HG03442 (cell line): Measurements from ENCODE around the gene NOXA1.

Experiments
- ATAC-seq: cut with Tn5 transposase; IDR thresholded peaks from one replicate; pipeline ENCODE4 v1.9.1; 2021; ENCODE audit warnings: mild to moderate bottlenecking, moderate library complexity; ENCODE audit not compliant: unreplicated experiment

NOXA1 gene

DNA sequence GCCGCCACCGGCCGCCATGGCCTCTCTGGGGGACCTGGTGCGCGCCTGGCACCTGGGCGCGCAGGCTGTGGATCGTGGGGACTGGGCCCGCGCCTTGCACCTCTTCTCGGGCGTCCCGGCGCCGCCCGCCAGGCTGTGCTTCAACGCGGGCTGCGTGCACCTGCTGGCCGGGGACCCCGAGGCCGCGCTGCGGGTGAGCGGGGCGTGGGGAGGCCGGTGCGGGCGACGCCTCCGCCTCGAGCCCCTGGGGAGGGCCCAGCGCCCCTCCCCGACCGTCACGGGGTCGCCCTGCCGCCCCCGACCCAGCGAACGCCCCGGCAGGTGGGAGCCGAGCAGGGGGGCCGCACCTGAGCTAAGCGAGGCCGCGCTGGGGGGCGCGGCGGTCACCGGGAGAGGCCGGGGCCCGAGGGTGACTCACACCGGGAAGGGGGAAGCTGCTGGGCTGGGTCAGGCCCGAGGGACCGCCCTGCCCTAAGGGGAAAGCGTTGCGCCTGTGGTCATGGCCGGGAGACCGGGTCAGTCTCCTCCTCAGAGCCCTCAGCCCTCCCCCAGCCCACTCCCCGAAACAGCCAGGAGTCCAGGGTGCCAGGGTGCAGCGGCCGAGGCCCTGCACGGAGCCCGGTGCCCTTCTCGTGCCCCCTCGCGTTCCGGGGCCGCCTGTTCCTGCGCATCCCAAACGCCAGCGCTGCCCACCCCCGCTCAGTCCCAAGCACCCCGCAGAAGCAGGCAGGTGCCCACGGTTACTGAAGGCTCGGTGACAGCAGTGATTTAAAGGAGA, 510 bp downstream of the NOXA1 start:
- peak; percentile 22 for ATAC-seq

DNA sequence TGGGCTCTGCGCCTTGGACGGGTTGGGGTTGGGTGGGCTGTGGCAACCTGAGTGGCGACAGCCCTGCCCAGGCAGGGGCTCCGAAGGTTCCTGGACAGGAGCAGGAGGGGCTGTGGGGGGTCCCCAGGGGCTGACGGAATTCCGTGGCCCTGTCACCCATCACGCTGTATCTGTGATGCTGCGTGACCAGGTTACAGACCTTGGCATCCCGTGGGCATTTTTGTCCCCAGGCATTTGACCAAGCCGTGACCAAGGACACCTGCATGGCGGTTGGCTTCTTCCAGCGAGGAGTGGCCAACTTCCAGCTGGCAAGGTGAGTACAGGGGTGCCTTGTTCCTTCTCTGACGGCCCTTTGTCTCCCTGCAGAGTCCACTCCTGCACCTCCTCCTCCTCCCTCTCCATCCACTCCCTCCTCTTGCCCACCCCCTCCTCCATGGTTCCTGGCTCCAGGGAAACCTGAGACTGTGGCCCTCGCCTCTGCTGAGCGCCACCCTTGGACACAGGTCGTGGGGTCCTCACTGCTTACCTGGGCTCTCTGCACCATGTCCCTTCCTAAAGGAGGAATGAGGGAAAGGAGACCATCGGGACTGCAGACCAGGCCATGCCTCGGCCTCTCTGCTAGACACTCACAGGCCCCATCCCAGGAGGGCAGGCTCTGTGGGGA, 3.0 kb downstream of the NOXA1 start:
- no peak for ATAC-seq

DNA sequence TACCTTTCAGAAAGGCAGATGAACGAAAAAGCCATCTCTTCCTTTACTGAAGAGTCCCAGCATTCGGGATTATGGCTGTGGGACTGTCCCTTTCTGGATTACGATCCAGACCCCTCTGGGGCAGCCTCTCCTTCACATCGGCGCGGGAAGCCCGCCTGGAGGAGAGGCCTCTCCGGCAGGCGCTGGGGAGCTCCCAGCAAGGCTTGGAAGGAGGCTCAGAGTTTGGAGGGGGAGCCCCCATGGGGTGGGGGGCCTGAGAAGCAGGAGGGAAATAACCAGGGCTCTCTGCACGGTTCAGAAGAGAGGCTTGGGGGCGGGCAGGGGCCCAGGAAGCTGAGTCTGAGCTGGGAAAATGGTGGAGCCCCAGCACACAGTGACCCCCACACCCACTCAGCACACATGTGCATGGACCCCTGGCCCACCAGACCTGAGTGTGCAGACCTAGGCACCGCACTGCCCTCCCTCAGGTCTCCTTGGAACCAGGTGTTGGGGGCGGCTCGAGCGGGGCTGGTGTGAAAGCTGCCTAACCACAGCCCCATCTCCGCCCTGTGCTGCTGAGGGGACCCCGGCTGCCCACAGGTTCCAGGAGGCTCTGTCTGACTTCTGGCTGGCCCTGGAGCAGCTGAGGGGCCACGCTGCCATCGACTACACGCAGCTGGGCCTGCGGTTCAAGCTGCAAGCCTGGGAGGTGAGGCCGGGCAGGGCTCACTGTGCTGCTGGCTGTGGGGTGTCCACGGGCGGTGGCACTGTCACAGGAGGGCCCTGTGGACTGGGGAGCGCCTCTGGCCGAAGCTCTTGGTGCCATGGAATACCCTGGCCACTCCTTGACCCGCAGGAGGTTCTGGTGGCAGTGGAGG, 4.5 kb downstream of the NOXA1 start:
- ATAC-seq: no peak

DNA sequence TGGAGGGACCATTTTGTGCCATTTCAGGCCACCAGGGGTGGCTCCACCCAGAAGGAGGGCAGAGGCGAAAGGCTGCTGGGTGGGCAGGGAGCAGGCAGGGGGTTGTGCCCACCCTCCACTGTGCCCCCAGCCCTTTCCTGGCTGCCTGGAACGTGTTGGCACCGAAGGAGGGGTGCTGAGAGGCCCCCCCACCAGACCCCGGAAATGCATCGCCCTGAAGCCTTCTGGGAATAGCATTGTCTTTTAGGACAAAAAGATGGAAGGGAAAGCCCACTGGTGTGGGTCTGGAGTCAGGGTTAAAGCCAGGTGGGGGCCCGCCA, 5.1 kb downstream of the NOXA1 start:
- ATAC-seq: no peak

DNA sequence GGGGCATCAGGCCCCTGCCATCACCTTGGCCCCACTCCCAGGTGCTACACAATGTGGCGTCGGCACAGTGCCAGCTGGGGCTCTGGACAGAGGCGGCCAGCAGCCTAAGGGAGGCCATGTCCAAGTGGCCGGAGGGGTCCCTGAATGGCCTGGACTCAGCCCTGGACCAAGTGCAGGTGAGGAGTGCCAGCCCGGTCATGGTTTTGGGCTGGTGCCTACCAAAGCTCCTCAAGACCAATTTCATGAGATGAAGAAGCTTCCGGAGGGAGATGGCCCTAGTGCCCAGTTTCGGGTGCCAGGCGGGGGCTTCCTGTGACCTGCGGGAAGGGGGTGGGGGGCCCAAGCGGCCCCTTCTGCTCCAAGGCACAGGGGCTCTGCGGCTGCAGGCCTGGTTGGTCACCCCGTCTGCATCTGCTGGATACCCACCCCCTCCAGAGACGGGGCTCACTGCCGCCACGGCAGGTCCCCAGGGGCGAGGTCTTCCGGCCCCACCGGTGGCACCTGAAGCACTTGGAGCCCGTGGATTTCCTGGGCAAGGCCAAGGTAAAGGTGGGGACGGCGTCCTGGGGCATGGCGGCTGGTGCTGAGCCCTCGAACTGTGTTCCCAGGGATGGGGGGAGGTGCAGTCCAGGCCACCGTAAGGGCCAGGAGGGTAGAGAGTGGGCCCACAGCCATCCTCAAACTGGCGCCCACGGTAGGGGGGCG, 5.8 kb downstream of the NOXA1 start:
- no peak for ATAC-seq

DNA sequence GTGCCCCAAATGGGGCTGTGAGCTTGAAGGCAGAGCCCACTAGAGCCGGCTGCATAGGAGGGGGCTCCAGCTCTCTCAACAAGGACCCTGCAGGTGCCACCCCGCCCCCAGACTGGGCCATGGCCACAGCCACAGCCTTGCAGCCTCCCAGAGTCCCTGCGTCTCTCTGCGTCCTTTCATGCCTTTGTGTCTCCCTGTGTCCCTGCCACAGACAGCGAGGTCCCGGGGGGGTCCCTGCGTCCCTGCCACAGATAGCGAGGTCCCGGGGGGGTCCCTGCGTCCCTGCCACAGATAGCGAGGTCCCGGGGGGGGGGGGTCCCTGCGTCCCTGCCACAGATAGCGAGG, 6.3 kb downstream of the NOXA1 start:
- no peak for ATAC-seq

DNA sequence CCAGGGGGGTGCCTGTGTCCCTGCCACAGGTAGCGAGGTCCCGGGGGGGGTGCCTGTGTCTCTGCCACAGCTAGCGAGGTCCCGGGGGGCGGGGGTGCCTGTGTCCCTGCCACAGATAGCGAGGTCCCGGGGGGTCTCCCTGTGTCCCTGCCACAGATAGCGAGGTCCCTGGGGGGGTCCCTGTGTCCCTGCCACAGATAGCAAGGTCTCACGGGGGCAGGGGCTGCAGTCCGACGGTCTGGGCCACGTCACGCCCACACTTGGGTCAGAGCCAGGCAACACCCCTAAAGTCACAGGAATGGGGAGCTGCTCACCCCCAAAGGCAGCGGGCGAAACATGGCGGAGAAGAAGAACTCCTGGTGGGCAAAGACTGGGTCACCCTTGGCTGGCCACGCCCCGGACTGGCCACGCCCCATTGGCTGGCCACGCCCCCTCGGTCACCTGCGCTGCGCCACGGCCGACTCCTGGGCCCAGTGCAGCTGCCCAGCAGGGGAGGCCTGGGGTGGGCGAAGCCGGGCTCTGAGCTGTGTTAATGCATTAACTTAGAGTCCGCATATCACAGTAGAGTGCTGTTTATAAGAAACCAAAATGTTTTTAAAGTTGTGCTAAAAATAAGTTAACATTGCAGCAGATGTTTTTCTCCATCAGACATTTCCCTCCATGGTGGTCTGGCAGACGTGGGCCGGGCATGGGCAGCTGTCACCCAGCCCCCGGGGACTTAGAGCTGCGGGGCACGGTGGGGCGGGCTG, 7.0 kb downstream of the NOXA1 start:
- ATAC-seq: no peak

DNA sequence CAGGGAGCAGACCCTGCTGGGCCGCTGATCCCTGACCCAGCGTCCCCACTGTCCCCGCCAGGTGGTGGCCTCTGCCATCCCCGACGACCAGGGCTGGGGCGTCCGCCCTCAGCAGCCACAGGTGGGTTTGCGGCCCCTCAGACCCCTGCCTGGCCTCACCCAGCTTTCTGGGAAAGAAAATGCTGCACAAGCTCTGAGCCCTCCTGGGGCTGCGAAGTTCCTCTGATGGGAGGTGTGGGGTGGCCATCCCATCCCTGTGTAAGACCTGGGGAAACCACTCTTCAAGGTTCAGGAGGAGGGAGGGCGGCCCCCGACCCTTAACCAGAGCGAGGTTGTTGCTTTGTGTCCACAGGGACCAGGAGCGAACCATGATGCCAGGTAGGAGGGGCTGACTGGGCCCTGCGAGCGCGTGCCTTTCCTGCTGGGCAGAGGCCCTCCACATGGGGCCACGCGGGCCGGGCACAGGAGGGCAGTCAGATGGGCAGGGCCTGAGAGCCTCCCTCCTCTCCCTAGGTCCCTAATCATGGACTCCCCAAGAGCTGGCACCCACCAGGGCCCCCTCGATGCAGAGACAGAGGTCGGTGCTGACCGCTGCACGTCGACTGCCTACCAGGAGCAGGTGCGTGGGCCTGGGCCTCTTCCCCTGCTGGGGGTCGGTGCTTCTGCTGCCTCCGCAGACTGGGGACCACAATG, 7.7 kb downstream of the NOXA1 start:
- ATAC-seq: no peak

DNA sequence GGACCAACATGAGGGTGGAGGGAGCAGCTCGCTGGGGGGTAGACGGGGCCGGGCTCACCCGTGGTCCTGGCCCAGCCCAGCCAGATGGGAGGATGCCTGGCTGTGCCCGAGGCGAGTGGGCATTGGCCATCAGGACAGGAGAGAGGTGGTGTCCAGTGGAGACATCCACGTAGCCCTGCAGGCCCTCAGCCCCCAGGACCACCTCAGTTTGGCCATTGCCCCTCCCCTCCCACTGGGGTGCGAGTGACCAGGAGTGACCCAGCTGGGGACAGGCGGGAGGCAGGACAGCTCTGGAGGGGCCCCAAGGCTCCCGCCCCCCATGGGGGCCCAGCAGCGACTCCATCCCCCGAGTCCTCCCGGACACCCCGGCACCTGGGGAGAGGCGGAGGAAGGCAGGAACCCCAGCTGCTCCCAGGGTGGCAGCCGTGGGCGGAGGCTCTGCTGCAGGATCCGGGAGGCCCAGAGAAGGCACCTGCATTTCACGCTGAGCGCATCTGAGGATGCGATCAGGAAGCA, 8.3 kb downstream of the NOXA1 start:
- ATAC-seq: no peak

DNA sequence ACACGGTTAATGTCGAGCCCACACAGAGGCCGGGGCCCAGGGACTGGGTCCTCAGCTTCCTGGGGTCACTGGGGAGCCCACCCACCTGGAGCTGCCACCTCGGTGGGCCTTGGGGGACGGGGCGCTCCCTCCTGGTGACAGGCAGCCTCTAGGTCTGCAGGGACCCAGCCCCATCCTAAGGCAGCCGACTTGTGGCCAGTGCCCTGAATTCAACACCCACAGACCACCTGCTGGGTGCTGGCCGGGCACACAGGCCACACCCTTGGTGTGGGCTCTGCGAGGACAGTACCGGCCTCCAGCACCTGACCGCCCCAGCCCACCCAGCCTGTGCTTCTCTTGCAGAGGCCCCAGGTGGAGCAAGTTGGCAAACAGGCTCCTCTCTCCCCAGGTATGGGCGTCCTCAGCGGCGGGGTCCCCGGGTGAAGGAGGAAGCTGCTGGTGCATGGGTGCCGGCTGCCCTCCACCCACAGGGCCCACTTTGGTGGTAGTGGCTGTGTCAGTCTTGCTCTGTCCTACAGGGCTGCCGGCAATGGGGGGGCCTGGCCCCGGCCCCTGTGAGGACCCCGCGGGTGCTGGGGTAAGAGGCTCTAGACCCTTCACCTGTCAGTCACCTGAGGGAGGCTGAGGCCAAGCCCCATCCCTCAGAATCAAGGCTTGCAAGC, 9.6 kb downstream of the NOXA1 start:
- ATAC-seq: no peak

DNA sequence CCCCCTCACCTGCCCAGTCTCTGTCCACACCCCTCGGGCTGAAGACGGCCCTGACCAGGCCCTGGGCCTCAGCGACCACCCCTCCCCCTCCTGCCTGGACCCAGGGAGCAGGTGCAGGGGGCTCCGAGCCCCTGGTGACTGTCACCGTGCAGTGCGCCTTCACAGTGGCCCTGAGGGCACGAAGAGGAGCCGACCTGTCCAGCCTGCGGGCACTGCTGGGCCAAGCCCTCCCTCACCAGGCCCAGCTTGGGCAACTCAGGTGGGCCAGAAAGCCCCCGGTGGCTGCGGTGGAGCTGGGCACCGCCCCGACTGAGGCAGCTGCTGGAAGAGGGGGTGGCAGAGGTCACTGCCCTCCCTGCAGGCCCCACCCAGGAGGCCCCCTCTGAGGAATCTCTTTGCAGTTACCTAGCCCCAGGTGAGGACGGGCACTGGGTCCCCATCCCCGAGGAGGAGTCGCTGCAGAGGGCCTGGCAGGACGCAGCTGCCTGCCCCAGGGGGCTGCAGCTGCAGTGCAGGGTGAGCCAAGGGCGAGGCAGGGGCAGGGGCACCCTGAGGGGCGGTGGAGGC, 10.2 kb downstream of the NOXA1 start:
- ATAC-seq: no peak

DNA sequence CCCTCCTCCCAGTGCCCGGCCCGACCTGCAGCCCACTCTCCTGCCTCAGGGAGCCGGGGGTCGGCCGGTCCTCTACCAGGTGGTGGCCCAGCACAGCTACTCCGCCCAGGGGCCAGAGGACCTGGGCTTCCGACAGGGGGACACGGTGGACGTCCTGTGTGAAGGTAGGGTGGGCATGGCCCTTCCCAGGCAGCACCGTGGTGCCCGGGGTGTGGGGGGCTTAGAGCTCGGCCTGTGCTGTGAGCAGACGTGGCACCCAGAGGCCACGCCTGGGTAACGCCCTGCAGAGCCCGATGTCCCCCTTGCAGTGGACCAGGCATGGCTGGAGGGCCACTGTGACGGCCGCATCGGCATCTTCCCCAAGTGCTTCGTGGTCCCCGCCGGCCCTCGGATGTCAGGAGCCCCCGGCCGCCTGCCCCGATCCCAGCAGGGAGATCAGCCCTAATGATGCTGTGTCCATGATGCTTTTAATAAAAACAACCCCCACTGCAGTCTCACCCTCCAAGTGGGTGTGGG, 10.8 kb downstream of the NOXA1 start:
- ATAC-seq: no peak

DNA sequence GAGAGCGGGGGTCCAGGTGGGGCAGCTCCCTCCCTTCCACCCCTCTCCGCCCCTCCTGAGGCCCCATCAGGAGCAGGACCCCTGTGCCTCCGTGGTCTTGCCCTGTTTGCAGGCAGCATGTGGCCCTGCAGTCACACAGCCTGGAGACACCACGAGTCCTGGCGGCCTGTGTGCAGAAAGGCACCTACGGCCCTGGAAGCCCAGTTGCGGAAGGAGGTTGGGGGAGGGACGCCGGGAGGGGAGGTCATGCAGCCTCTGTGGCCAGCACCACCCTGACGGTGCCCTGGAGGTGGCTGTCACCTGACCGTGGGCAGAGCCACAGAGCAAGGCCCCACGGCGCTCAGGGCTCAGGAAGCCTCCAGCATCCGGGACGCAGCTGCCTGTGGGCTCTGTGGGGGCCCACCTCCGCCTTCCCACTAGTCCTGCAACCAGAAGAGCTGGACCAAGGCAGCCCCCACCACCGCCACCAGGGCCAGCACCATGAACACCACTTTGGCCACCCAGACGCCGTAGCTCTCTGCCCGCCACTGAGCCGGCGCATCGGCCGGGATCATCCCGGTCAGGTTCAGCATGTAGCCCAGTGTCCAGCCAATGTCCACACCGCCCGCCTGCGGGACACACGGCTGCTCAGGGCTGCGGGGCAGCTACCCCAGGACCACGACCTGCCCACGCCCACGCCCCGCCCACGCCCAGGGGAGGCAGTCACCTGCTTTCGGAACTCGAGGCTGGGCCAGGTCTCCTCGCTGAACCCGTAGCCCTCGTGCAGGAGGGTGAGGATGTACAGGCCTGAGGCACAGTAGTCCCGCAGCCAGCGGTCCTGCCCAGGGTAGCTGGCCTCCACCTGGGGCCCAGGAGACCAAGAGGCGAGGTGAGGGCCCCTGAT, 11.5 kb downstream of the NOXA1 start:
- ATAC-seq: no peak

DNA sequence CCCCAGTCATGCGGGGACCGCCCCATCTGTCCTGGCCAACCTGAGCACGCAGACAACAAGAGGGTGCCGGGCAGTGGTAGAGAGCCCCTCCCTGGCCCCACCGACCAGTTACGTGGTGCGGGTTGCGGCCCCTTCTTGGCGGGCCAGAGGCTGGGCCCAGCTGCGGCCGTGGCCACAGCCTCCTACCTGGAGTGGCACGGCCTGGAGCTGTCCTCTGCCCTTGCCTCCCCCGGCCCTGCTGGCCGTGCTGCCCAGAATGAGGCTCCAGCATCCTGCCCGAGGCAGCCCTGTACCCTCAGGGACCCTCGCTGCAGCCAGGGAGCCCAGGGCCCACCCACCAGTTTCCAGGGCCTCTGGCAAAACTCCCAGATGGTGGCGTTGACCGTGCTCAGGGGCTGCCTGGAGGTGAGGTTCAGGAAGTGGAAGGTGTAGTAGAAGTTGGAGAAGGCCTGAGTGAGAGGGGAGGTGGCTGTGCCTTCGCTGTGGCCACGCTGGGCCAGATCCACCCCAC, 12.2 kb downstream of the NOXA1 start:
- ATAC-seq: no peak

DNA sequence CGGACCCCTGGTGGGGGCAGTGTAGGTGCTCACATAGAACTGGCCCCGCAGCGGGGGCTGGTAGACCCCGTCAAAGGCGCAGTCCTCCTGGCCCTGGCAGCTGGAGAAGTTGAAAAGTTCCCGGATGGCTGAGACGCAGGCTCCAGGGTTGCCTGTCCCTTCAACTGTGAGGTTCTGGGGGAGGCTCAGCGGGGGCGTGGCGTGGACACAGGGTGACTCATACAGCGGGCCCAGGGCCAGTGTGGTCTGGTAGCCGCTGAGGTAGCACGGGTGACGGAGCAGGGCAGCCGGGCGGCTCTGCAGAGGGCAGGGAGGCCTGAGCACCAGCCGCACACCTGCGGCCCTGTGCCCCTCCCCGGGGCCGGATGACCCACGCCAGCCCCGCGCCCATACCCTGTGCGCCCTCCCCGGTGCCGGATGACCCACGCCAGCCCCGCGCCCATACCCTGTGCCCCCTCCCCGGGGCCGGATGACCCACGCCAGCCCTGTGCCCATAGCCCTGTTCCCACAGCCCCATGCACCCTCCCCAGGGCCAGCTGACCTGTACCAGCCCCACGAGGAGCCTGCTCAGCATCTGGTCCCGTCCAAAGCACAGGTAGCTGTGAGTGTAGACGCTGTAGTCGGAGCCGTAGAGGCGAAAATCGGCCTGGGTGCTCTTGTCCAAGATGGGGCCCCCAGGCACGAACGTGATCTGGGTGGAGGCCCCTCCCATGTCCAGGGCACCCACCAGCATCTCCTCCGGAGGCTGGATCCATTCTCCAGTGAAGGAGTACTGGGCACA, 13.0 kb downstream of the NOXA1 start:
- no peak for ATAC-seq

DNA sequence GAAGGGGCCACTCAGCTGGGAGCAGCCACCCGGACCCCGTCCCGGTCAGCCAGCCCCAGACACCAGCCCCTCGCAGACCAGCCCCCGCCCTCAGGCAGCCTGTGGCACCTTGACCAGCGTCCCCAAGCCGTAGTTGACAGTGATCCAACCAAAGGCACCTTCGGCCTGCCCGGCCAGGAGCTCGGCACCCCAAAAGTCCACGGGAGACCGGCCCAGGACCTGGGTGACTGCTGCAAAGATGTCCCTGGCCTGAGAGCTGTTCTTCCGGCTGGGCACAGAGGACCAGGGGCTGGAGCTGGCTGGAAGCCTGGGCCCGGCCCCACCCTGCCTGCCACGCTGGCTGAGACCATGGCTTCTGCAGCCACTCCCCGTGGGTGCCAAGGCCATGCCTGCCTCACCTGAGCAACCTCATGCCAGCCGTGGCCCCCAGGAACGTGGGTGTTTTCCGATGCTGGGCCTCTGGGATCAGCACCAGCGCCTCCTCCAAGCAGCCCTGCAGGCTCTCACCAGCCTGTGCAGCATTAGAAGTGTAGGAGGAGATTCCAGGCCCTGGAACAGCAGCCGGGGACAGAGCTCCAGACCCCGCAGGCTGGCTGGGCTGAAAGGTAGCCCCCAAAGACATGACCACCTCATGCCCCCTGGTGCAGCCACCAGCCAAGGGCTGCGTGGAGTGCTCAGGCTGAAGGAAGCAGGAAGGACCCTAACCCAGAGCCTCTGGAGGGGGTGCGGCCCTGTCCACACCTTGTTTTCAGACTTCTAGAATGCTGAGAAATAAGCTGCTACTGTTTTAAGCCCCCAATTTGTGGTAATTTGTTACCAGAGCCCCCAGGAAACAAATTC, 13.8 kb downstream of the NOXA1 start:
- ATAC-seq: no peak
